ENCODE results near the gene TSC22D4.
"Not testable (repeated sequence)": the region's sequence is repeated elsewhere in the genome, so short reads cannot be mapped to it uniquely, and the experiment has no call there.

Gene TSC22D4

GRCh38 chr7:100441641-100442535 lies 37.1 kb downstream of the TSC22D4 start:
- DNase-seq: no peak

DNA sequence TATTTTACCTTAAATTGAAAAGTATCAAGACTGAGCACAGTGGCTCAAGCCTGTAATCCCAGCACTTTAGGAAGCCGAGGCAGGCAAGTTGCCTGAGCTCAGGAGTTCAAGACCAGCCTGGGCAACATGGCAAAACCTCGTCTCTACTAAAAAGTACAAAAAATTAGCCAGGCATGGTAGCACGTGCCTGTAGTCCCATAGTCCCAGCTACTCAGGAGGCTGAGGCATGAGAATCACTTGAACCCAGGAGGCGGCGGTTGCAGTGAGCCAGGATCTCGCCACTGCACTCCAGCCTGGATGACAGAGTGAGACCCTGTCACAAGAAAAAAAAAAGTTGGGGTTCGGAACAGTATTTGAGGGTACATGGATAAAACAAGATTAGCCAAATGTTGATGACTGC lies 39.8 kb downstream of the TSC22D4 start:
- not testable (repeated sequence) for DNase-seq

- DNase-seq: not testable (repeated sequence)
These were observed 40.3 kb downstream of the TSC22D4 start for GRCh38 chr7:100438731-100439130.

- DNase-seq: no peak
These were observed 40.8 kb downstream of the TSC22D4 start for GRCh38 chr7:100438172-100438571.

GRCh38 chr7:100437150-100438100 lies 41.6 kb downstream of the TSC22D4 start:
- DNase-seq: no peak

DNA sequence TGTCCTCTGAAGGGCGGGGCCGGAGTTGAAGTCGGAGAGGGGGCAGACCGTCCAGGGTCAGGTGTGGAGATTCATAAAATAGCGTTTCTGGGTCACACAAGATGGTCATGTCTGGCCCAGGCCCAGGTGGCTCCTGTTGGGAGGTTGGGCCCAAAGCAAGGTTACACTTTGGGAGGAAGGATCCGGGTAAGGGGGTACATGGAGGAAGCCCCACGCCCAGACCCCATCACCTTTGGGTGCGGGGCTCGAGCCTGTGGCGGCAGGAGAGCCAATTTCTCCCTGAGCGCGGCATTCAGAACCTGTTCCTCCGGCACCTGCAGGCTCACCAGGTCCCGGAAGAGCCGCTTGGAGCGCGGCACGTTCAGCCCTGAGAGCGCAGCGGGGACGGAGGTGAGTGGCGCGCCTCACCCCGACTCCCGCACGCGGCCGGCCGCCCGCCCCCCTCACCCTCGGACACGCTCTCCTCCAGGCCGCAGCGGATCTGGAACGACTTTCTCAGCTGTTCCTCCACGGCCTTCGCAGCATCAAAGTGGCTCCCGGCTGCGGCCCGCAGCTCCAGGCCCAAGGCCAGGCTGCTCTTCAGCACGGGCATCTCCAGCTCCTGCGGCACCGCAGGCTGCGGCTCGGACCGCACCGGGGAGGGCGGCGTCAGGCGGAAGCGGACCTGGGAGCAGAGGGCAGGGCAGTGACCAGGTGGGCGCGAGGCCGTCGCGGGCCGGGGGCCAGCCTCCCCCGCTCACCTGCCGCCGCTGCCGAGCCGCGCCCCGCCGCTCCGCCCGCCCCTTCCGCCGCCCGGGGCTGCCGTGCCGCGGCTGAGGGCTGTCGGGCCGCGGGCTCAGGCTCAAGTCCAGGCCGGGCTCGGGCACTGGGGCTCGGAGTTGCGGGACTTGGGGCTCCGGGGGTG lies 43.4 kb downstream of the TSC22D4 start:
- no peak for DNase-seq

DNA sequence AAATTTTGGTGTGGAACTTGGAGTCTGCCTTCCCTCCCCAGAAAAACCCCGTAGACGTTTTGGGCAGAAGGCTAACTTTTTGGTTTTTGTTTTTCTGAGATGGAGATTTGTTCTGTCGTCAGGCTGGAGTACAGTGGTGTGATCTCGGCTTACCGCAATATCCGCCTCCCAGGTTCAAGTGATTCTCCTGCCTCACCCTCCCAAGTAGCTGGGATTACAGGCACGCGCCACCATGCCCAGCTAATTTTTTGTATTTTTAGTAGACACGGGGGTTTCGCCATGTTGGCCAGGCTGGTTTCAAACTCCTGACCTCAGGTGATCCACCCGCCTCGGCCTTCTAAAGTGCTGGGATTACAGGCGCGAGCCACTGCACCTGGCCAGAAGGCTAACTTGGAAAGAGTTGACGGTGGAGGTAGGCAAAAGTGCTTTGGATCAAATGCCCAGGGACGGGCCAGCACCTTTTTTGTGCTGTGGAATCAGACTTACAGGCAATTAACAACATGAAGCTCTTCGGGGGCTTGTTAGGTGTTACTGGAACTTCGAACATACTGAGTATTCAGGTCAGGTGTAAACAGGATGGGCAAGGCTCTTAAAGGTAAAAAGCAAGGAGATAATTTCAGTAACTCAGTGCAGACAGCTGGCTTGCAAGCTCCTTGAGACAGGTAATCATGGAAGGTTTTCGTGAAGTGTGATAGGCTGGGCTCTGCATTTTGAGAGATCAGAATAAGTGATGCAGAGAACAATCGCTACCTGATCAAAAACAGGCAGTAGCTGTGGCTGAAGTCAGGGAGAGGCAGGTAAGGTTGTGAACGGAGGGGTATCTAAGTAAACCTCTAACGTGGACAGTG lies 44.5 kb downstream of the TSC22D4 start:
- no peak for DNase-seq

GRCh38 chr7:100433592-100434296 lies 45.3 kb downstream of the TSC22D4 start:
- DNase-seq: no peak

DNA sequence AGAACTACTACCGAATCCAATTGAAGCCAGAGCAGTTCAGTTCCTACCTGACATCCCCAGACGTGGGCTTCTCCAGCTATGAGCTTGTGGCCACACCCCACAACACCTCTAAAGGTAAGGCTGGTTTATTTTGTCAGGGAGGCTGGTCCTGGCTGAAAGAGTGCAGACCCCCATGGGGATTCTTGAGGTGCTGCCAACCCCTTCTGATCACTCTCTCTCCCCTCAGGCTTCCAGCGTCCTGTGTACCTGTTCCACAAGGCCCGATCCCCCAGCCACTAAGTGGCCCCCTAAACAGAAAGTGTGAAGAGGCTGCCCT lies 45.8 kb downstream of the TSC22D4 start:
- DNase-seq: no peak

- DNase-seq: no peak
These were observed 46.3 kb downstream of the TSC22D4 start for GRCh38 chr7:100432621-100433275.

DNA sequence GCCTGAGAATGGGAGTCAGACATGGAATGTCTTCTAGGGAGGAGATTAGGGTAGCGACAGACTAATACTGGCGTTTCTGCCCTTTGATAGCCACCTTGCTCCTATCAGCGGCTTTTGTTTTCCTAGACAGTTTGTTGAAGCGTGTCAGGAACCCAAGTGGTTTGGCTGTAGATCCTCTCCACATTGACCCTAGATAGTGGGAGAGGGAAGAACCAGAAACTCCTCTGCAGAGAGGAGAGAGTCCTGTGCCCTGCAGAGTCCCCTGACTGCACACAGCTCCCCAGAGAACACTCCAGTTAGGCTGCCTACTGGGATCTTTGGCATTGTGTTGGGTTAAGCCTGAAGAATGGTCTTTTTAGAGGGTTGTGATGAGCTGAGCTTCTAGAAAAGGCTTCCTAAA lies 47.0 kb downstream of the TSC22D4 start:
- DNase-seq: no peak

DNA sequence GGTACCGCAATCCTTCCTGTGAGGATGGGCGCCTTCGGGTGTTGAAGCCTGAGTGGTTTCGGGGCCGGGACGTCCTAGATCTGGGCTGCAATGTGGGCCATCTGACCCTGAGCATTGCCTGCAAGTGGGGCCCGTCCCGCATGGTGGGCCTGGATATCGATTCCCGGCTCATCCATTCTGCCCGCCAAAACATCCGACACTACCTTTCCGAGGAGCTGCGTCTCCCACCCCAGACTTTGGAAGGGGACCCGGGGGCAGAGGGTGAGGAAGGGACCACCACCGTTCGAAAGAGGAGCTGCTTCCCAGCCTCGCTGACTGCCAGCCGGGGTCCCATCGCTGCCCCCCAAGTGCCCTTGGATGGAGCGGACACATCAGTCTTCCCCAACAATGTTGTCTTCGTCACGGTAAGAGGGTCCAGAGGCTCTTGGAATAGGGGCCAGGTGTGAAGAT lies 47.7 kb downstream of the TSC22D4 start:
- no peak for DNase-seq

GRCh38 chr7:100430493-100431285 lies 48.3 kb downstream of the TSC22D4 start:
- DNase-seq: no peak

DNA sequence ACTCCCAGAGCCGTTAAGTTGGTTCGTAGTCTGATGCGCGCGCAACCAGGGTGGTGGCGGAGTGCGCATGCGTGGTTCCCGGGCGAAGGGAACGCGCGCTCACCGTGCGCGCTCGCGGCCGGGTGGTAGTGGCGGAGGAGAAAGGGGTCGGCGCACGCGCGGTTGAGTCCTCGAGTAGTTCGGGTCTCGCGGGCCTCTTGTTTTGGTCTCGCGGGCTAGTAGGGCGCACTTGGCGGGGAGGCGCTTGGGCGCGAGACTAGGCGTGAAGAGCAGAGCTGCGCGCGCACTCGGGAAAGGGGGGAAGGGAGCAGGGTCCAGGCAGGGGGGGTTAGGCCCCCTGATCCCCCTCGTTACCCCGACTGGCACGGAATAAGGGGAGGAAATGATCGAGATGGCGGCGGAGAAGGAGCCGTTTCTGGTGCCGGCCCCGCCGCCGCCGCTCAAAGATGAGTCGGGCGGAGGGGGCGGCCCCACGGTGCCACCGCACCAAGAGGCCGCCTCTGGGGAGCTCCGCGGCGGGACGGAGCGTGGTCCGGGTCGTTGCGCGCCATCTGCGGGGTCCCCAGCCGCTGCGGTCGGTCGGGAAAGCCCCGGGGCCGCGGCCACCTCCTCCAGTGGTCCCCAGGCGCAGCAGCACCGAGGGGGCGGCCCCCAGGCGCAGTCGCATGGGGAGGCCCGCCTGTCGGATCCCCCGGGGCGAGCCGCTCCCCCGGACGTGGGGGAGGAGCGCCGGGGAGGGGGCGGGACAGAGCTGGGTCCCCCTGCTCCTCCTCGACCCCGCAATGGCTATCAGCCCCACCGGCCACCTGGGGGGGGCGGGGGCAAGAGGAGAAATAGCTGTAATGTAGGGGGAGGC lies 49.1 kb downstream of the TSC22D4 start, which contains the start of gene MEPCE:
Gene MEPCE (plus strand): TSS at position 195 of the 856 bp plus-strand sequence. CDS start 188 bp downstream, at position 383.
- DNase-seq: peak; percentile 85 to 97

GRCh38 chr7:100428967-100429636 lies 49.9 kb downstream of the TSC22D4 start:
- peak; percentile 98 to 100 for DNase-seq

GRCh38 chr7:100428199-100428966 lies 50.6 kb downstream of the TSC22D4 start, which contains the start of gene ZCWPW1:
Gene ZCWPW1, minus strand, starts transcription at chr7:100428703. Its CDS starts 8,054 bp downstream, at chr7:100420649.
- DNase-seq: peak; percentile 93 to 96

- no peak for DNase-seq
These were observed 51.2 kb downstream of the TSC22D4 start for GRCh38 chr7:100427762-100428198.
